ENCODE data around the gene SUSD3.

The SUSD3 gene

DNA sequence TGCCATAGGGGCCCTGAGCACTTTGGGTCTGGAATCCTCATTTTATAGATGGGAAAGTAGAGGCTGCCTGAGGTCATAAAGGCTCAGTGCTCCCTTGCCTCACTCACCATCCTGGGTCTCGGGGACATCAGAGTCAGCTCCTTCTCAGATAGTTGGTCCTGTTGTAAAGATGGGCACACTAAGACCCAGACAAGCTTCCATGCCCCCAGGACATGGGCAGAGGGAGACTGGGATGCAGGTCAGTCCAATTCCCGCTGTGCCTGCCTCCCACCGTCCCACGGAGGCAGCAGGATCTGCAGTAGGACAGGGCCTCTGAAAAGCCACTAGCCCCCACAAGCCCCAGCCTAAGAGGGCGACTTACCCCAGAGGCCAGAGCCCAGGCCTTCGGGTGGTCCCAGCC is 19.0 kb upstream of the SUSD3 start:
- TF ChIP-seq, protein P1, sequence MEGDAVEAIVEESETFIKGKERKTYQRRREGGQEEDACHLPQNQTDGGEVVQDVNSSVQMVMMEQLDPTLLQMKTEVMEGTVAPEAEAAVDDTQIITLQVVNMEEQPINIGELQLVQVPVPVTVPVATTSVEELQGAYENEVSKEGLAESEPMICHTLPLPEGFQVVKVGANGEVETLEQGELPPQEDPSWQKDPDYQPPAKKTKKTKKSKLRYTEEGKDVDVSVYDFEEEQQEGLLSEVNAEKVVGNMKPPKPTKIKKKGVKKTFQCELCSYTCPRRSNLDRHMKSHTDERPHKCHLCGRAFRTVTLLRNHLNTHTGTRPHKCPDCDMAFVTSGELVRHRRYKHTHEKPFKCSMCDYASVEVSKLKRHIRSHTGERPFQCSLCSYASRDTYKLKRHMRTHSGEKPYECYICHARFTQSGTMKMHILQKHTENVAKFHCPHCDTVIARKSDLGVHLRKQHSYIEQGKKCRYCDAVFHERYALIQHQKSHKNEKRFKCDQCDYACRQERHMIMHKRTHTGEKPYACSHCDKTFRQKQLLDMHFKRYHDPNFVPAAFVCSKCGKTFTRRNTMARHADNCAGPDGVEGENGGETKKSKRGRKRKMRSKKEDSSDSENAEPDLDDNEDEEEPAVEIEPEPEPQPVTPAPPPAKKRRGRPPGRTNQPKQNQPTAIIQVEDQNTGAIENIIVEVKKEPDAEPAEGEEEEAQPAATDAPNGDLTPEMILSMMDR (IDR thresholded peaks at IDR 0.05): no peak

DNA sequence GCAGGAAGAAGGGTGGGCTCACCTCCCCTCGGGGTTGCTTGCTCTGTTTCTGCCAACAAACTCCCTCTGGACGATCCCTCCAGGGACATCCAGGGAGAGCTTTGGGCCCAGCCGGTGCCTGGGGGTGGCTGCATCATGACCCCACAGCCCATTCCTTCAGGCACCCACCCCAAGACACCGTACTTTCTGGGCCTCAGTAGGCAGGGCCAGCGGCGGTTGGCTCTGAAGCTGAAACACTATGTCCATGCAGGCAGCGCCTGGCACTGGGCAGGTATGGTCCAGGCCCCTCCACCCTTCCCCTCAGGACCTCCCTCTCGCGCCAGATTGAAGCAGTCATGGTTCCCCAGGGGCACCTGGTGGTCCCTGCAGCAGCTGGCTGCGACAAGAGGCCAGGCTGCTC is 18.5 kb upstream of the SUSD3 start:
- TF ChIP-seq, protein P1 (IDR thresholded peaks at IDR 0.05): no peak

DNA sequence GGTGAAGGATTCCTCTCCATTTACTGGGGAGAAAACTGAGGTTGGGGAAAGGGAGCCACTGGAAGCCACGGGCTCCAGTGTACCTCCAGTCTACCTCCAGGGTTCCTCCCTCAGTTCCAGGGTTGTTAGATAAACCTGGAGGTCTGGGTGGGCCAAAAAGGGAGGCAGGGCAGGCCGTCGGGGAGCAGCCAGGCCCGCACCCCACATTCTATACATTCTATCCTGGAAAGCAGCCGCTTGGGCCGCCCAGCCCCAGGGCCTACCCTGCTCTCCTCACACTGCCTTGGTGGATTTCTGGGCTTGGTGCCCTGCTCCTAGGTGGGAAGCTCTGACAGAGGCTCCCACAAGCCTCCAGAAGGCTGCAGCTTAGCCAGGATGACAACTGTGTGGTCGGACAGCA is 18.1 kb upstream of the SUSD3 start:
- TF ChIP-seq, protein P1 (IDR thresholded peaks at IDR 0.05): no peak

DNA sequence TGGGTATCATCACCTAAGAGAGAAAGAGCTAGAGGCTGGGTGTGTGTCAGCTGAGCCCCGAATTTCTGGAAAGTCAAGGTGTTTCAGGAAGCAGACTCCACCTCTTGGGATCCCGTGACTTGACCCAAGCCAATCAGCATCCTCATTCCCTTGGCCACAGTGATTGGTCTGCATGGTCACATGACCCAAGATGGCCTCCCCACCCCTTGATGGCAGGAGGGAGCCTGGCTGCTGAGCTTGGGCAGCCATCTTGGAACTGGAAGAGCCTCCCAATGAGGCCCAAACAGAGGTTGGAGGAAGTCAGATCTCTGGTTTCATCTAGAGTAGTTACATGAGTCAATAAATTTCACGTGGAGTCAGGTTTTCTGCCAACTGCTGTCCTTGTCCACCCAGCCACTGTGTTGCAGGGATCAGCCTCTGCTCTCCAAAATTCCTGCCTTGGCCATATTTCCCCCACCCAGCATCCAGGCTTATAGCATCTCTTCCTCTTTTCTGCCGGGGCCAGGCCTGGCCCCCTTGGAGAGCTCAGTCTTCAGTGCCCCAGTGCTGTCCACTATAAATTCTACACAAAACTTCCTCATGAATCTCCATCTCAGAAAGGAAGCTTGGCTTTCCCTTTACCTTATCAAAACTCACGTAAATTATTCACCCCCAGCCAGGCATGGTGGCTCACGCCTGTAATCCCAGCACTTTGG is 17.2 kb upstream of the SUSD3 start:
- TF ChIP-seq, protein P1 (IDR thresholded peaks at IDR 0.05): no peak

DNA sequence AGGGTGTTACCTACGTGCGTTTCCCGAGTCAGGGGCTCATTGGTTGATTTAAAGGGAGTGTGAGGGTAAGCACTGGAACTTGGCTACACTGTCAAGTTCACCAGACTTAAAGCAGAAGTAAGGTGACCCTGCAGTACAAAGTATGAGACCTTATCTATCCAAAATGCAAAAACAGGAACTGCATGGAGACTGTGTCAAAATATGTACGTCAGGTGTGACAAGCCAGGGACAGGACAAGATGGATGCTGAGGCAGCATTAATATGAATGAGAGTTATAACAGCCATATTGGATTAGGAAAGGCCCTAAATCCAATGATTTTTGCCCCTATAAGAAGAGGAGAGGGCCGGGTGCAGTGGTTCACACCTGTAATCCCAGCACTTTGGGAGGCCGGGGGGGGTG is 15.4 kb upstream of the SUSD3 start:
- TF ChIP-seq, protein P1 (IDR thresholded peaks at IDR 0.05): no peak

DNA sequence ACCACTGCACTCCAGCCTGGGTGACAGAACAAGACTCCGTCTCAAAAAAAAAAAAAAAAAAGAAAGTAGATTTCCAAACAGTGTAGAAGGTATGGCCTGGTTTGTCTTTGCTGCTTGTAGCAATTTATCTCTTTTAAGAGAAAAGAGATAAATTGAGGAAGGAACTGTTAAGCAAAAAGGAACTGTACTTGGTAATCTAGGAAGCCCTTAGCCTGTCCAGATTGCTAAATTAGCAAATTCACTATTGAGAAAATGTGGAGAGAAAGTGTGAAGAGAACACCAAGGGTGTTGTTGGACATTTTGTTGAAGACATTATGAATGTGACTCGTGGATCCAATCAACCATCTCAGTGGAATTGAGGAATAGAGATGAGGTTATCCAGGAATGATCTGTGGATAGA is 13.0 kb upstream of the SUSD3 start:
- TF ChIP-seq, protein P1 (IDR thresholded peaks at IDR 0.05): no peak

DNA sequence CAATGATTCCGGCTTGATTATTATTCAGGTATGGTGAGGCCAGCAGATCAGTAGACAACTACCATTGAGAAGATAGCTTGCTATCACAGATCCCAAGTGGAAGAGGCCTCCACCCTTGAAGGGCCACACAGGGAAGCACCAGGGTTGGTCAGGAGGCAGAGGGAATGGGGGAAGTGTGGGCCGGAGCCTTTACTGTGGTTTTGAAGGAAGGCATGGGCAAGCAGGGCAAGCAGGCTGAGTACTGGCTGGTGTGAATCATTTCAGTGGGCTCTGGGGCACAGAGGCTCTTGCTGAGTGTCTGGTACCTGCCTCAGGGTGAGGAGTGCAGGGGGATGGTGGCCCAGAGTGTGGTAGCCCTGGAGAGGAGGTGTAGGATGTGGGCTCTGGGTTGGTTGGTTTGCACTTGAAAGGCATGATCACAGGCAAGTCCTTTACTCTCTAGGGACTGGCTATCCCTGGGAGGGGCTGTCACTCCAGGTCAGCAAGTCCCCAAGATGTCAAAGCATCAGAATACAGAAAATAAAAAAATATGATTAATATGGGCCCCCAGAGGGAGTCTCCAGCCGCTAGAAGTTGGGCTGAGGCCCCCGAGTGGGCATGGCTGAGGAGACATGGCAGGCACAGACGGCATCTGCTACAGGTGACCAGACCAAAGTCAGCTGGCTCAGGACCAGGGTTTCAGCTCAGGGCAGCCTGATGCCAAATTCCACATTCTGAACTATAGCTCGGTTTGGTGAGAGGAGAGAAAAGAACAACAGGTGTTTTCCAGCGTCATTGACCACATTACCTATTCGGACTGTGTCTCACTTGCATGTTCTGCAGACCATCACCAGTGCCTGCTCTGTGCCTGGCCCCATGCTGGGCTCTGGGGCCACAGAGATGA is 9.7 kb upstream of the SUSD3 start:
- TF ChIP-seq, protein P1 (IDR thresholded peaks at IDR 0.05): no peak

Measured in LNCAP (cell line).